NCI-H1092 (cell line): Measurements from ENCODE around the gene ACOT8.
"Not testable (repeated sequence)": the region's sequence is repeated elsewhere in the genome, so short reads cannot be mapped to it uniquely, and the experiment has no call there.

Source experiments
- DNase-seq: peaks from one replicate; lab custom pipeline; 2025; lab: John Stamatoyannopoulos, UW

The ACOT8 gene

DNA sequence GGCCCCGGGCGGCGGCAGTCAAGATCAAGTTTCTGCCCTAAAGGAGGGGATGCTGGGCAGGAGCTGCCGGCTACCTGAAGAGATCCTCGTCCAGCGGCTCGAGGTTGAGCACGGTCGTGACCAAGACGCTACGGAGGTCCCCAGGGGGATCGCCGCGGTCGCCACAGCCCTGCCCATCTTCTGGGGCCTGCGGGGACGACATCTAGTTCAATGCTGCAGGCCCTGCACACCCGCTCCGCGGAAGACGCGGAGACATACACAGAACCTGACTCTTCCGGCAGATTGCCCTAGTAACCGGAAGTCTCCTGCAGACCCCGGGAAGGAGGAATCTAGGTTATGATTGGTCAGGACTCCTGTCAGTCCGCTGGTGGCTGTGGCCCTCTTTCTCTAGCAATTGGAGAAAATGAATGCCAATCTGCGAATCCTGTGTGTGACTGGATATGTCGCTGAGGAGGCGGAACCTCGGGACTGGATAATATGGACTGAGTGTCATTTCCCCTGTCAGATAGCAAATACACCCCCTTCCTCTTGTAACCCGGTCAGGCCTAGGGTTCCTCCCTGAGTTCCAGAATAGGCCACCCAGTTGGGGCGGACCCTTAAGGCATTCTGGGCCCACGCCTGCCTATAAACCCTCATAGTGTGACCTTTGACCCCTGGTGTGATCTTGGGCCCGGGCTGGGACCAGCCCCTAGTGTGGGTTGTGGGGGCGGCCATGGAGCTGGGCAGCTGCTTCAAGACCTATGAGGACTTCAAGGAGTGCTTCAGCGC lies at the start of gene ACOT8, which contains the start of gene ZSWIM3:
ACOT8 (minus strand) TSS at position 279 of the 768 bp plus-strand sequence; CDS start at position 202, 77 bp downstream.
ZSWIM3 (plus strand) TSS at position 501 of the 768 bp plus-strand sequence; CDS start at position 713, 212 bp downstream.
- DNase-seq = peak; percentile 100

DNA sequence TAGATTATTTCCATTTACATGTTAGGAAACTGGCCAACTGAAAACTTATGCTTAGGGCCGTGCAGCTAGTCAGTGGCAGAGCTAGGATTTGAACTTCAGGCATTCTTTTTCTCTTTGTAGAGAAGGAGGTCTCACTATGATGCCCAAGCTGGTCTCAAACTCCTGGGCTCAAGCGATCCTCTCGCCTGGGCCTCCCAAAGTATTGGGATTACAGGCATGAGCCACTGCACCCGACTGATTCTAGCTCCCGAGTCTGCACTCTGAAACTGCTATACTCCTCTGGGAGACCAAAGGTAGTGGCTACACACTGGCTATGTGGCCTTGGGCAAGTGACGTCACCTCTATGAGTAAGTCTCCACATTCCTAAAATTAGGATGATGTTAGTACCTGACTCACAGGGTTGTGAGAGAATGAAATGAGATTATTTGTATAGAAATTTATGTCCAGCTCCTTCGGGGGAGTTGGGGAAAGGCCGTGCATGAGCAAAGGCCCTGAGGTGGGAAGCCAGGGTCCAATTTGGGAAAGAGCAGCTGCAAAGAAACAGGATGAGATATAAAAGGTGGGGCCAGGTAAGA lies 48.4 kb upstream of the ACOT8 start:
- DNase-seq = no peak

DNA sequence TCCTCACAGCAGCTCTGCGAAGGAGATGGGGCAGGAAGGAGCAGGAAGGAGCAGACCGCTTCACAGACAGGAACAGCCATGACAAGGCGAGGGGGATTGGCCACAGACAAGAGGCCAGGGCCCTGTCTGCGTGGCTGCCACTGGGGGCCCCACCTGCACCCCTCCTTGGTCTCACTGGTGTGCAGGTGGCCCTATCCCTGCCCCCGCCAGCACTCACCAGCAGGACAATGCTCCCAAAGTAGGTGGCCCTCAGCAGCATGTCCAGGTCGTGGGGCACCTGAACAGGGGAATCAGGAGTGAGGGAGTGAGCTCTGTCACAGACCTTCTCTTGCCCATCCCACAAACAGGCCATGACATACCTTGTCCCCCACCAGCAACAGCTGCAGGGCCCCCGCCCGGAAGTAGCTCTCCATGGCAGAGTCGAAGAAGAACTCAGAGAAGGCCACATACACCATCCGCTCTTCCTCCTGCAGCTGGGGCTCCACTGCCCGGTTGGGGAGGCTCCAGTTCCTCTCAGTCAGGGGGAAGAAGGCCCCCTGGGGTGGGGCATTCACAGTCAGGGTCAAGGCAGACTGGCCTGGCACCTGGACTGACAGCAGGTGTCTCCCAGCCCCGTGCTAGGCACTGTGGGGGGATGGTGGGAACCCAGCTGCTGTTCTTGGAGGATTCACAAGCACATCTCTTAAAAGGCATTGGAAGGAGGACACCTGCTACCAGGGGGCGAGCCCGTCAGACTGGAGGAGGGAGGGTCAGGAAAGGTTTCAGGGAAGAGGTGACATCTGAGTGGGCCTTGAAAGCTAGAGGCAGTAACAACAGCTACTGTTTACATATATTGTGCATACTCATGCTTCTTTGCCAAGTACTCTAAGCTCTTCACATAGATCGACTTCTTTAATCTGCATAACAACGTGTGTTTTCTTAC lies 47.7 kb upstream of the ACOT8 start:
- DNase-seq = no peak

DNA sequence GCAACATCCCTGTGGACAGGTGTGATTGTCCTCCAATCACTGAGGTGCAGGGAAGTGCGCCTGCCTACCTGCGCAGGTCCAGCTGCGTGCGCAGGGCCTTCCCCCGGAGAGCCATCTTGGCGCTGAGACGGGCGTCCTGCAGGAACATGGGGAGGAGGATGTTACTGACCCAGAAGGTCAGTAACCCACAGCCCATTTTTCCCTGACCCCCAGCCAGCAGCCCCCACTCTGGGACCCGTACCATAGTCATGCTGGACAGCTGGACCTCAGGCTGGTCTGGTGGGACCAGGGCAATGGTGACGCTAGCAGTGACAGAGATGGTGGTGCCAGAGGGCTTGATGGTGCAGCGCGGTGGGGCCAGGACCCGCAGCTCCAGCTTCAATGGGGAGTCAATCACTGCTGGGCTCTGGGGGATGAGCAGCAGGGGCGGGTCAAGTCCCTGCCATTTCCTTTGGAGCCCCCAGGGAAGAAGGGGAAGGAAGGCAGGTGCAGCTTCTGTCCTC lies 45.1 kb upstream of the ACOT8 start:
- DNase-seq = no peak

DNA sequence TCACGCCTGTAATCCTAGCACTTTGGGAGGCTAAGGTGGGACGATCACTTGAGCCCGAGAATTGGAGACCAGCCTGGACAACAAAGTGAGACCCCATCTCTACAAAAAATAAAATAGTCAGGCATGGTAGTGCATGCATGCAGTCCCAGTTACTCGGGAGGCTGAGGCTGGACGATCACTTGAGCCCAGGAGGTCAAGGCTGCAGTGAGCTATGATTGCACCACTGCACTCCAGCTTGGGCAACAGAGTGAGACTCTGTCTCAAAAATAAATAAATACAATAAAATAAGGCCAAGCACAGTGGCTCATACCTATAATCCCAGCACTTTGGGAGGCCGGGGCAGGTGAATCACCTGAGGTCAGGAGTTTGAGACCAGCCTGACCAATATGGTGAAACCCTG lies 44.1 kb upstream of the ACOT8 start:
- not testable (repeated sequence) for DNase-seq

DNA sequence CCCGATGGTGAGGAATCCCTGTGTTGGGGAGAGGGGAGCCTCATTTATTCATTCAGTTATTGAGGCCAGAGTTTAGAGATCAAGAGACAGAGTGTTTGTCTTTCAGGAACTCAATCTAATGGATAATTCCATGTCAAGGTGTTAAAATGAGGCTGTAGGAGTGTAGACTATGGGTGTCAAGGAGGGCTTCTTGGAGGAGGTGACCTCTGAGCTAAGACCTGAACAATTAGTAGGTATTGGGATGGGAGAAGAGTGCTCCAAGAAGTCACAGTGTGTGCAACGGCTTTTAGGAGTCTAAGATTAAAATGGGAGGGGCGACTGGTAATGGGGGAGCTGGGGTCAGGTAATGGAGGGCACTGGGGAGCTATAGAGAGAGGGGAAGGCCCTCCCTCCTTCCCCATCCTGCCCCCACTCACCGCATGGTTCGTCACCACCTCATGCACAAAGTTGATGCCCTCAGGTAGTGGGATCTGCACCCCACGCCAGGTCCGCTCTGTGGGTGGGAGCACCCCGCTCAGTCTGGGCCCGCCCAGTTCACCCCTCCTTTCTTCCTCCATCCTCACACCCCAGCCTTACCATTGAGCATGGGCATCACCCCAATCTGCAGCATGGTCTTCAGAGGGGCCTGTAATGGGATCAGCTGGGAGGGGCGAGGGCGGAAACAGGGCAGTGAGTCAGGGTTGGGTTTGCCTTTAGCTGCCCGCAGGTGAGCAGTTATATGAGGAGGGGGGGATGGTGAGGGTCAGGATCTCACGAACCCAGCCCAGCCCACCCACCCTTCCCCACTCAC lies 42.0 kb upstream of the ACOT8 start:
- DNase-seq = no peak

DNA sequence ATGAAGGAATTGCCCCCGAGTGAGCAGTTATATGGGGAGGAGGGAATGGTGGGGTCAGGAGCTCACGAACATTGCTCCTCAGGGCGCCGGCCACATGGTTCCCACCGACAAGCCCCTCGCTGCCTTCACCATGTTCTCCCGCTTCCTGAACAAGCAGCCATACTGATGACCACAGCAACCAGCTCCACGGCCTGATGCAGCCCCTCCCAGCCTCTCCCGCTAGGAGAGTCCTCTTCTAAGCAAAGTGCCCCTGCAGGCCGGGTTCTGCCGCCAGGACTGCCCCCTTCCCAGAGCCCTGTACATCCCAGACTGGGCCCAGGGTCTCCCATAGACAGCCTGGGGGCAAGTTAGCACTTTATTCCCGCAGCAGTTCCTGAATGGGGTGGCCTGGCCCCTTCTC lies 41.1 kb upstream of the ACOT8 start:
- no peak for DNase-seq

DNA sequence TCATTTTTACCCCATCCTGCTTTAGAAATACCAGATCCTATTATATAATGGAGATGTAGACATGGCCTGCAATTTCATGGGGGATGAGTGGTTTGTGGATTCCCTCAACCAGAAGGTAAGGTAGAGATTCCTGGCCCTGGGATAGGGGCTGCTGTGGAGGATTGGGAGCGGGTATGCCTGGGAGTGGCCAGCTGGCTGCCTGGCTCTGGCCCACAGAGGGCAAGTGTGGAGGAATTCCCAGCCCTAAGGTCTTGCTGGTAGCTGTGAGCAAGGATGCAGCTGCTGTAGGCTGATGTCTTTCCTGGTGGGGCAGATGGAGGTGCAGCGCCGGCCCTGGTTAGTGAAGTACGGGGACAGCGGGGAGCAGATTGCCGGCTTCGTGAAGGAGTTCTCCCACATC lies 40.5 kb upstream of the ACOT8 start:
- DNase-seq = no peak

DNA sequence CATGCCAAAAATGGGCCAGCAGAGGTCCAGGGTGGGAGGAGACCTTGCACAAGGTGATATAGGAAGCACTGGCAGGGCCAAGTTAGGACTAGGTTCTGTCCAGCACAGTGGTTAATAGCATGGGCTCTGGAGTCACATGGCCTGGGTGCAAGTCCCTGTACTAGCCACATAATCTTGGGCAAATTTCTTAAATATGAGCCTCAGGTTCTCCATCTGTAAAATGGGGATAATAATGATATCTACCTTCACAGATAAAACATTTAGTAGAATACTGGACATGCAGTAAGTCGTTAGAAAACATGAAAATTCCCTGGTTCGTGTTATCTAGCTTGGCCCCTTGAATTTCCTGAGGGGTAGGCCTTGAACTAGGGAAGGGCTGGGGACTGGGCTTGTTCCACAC lies 40.1 kb upstream of the ACOT8 start:
- no peak for DNase-seq

DNA sequence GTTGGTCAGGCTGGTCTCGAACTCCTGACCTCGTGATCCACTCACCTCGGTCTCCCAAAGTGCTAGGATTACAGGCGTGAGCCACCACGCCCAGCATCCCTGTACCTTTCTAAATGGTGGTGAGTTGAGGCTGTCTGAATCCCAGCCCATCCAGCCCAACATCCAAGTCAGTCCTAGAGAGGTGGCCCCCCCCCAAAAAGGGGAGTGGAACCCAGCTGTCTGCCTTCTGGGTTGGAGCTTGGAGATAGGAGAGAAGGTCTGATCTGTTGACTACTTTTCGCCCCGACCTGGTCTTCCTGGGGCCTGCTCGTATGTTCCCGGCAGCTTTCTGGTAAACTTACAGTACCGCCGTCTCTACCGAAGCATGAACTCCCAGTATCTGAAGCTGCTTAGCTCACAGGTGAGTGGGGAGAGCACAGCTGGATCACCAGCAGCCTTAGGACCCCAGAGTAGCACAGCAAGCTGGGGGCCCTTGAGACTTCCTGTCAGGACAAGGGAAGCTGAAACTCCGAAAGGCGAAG lies 39.5 kb upstream of the ACOT8 start:
- no peak for DNase-seq

DNA sequence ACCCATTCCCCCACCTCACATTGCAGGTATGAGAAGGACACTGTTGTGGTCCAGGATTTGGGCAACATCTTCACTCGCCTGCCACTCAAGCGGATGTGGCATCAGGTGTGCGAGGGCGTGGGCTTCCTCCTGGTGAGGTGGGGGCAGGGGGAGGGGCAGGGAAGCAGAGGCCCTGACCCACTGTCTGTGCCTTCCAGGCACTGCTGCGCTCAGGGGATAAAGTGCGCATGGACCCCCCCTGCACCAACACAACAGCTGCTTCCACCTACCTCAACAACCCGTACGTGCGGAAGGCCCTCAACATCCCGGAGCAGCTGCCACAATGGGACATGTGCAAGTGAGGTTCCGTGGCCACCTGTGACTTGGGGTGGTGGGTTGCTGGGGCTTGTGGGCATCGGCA lies 37.6 kb upstream of the ACOT8 start:
- no peak for DNase-seq

DNA sequence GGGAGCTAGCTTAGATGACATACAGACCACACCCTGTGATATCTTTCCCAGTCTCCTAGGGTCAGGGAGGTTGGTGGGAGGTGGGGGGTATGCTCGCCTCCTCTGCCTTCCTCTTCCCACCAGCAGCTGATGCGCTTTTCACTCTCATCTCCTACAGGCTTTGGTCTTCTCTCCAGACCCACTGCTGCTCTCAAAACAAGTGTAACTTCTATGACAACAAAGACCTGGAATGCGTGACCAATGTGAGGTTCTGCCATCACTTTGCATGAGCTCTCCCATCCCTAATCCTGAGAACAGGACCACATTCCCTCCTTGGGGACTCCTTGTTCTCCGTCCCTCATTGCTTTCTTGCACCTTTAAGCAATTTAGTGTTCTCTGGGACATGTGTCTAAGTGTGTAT lies 36.6 kb upstream of the ACOT8 start:
- no peak for DNase-seq

DNA sequence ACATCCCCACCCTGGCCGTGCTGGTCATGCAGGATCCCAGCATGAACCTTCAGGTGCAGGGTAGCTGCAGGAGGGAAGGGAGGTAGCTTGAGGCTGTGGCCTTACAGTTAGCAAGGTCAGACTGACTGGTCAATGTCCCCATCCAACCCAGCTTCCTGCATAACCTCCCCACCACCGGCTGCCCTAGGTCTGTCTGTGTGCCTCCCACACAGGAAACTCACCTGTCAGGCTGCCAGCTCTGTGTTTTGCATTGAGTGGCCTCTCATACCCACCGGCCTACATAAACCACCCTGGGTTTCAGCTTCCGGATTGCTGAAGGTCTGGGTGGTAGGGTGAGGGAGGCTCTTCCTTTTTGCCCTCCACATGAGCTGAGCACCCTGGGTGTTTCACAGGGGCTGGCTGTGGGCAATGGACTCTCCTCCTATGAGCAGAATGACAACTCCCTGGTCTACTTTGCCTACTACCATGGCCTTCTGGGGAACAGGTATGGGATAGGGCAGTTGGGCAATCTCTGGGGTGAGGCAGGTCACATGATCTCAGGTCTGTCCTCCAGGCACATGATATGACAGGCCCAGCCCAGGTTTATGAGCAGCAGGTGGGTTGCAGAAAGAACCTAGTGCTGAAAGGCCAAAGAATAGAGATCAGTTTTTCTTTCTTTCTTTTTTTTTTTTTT lies 35.8 kb upstream of the ACOT8 start:
- DNase-seq = no peak

DNA sequence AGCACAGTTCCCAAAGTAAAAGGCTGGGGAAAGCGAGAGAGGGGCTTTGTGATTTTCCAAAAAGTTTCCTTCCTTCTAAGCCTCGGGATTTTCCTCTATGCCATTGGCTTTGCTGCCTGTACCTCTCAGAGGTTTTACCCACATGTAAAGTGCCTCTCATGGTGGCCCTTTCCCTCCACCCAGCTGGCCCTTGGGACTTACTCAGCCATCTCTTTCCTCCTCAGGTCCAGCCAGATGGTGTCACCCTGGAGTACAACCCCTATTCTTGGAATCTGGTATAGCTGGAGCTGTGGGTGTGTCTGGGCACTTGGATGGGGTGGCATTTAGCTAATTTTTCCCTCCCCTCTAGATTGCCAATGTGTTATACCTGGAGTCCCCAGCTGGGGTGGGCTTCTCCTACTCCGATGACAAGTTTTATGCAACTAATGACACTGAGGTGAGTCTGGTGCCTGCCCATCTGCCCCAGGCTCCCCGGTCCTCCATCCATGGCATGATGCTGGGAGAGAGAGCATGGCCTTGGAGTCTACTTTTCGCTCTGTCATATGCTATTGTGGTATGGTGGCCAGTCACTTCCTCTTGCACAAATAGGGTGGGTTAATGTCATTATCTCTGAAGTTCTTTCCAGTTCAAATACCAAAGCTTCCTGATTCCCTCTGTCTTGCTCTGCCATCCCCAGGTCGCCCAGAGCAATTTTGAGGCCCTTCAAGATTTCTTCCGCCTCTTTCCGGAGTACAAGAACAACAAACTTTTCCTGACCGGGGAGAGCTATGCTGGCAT lies 35.0 kb upstream of the ACOT8 start:
- no peak for DNase-seq

DNA sequence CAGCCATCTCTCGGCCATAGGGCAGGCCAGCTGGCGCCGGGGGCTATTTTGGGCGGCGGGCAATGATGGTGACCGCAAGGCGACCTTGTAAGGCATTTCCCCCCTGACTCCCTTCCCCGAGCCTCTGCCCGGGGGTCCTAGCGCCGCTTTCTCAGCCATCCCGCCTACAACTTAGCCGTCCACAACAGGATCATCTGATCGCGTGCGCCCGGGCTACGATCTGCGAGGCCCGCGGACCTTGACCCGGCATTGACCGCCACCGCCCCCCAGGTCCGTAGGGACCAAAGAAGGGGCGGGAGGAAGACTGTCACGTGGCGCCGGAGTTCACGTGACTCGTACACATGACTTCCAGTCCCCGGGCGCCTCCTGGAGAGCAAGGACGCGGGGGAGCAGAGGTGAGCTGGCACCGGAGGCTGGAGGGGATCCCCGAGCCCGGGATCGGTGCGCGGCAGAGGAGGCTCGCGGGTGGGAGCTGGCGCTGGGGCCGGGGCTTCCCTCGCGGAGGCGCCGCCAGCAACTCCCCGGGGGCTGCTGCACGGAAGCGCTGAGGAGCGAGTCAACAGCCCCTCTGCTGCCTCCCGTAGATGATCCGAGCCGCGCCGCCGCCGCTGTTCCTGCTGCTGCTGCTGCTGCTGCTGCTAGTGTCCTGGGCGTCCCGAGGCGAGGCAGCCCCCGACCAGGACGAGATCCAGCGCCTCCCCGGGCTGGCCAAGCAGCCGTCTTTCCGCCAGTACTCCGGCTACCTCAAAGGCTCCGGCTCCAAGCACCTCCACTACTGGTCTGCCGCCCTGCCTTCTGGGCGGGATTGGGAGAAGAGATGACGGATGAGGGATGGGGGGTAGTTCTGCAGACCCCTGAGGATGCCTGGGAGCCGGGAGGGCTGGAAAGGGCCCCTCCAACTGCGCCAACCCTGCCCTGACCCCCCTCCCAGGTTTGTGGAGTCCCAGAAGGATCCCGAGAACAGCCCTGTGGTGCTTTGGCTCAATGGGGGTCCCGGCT lies 34.1 kb upstream of the ACOT8 start, which contains the start of the genes CTSA and NEURL2:
CTSA (plus strand) TSS at position 351 of the 999 bp plus-strand sequence; CDS start at position 585, 234 bp downstream.
NEURL2 (minus strand) TSS at position 224 of the 999 bp plus-strand sequence; CDS start at position 7, 217 bp downstream.
- DNase-seq = peak; percentile 75

DNA sequence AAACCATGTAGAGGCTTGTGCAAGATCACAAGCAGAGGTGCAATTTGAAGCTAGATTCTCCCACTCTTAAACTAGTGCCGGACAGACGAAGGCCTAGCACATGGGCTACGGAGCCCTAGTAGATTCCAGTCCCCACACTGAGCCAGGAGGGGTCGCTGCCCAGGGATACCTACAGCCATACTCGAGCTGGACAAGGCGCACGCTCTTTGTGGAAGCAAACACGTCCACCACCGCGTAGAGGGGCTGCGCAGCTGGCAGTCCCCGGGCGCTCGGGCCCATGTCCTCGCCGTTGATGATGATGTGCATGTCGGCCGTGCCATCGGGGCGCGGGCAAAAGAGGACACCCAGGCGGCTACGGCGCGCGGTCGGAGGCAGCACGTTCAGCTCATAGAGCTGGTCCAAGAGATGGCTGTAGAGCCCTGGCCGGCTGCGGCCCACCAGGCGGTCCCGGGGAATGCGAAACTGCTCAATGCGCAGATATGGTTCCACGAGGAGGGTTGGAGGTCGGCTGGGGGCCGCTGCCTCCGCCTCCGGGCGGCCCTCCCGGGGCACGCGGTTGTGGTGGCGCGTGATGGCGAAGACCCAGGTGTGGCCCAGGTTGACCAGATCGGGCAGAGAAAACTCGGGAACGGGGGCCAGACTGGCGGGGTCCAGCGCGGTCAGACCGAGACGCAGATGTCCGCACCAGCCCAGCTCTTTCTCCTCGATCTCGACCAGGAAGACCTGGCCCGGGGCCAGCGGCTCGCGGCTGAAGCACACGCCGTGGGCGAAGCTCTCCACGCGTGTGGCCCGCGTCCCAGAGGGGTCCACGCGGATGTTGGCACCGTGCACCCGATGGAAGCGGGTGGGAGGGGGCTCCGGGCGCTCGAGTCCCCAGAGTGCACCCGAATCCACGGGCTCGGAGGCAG lies 33.1 kb upstream of the ACOT8 start:
- peak; percentile 62 for DNase-seq

DNA sequence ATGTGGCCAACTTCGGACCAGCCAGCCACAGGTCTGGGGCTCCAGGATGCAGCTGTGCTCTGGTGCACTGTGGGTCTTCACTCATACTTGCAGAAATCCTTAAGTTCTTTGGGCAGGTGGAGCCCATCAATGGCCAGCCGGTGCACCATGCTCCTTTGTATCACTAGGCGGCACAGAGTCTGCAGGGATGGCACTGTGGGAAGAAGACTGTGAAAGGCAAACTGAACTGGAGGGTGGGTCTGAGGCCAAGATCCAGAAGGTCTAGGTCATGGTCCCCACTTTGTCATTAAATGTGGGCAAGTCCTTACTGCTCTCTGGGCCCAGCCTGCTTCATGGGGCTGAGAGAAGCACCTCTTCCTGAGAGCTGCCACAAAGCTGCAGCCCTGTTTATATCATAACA lies 31.5 kb upstream of the ACOT8 start:
- DNase-seq = no peak
